Peyer's patch (tissue), 4 donors: ENCODE measurements around the gene NIN.

ENCODE experiments used
- CTCF ChIP-seq, 6 experiments: fragments of 450-650 bp in 4 of 6; fragments of 200-600 bp in 2 of 6; sonication (generic) in 1 of 6; IDR thresholded peaks; one replicate each; pipeline ENCODE4 v1.5.1; 2017 to 2019; ENCODE audit warnings: antibody characterized with exemption in 6 of 6, mild to moderate bottlenecking in 3 of 6, moderate library complexity in 1 of 6
- POLR2A ChIP-seq, 2 donors: fragments of 450-650 bp; IDR thresholded peaks; one replicate each; pipeline ENCODE4 v1.5.1; 2017; ENCODE audit warnings: antibody characterized with exemption in 2 of 2, mild to moderate bottlenecking in 2 of 2, moderate library complexity in 2 of 2

DNA sequence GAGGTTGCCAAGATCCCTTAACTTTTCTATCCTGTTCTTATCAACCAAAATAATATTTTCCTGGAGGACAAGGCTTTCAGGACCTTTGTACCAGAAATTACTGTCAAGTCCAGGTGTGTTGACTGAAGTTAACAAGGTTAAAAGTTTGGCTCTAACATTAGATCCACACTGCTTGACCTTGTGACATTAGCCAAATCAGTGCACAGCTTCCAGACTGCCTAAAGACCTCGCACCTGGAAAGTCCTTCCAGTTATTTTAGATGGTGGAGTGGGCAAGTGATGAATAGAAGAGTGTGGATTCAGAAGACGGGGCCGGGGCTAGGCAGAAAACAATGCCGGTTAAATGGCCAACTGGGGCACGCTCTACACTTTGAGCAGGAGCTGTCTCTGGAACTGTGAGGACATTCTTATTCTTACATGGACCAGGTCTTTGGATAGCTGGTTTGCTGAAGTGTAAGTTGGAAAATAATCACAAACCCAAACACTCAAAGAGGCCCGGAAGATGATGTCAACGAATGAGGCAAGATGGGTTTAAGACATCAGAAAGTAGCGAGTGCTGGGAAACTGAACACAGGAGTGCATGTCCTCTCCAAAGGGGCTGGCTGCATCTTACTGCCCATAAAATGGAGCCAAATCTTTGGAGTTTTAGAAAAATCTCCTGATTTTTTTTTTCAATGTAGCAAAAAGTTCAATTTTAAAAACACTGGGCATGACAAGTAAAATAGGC, 56.3 kb downstream of the NIN start:
- TF ChIP-seq CTCF (IDR thresholded peaks at IDR 0.05) (no peak), POLR2A (IDR thresholded peaks at IDR 0.05) (no peak)
